ENCODE results near the gene CCNY. TPM values are rescaled to one million over a fixed set of nuclear protein-coding genes. Genes with fewer than 3 reads are reported as not detected.
A peak's percentile ranks its signal among the peaks of the same experiment; 100 is the strongest.
"Not testable (repeated sequence)": the region's sequence is repeated elsewhere in the genome, so short reads cannot be mapped to it uniquely, and the experiment has no call there.

Gene CCNY
- total RNA-seq, 1 donor from 2014 or later: 85.9 TPM

DNA sequence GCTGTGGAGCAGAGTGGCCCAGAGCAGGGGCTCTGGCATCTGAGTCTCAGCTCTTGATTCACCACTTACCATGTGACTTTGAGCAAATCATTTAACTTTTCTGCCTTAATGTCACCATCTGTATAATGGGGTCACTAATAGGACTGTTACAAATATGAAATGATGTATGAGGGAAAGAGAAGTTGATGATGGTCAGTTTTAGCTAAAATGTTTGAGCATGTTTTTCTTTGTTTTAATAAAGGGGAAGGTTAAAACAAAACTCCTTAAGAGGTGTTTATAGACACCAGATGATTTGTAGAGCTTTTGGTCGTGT is 81.0 kb downstream of the CCNY start:
- Histone ChIP-seq H3K4me3 (ENCODE audit: insufficient read depth, low read depth, low read length) (no peak overlapping the region), H3K36me3 (ENCODE audit: insufficient read depth, low read length) (no peaks in the 10 kb centered on the region), H3K4me1 (ENCODE audit: insufficient read depth, low read length) (peaks cover 71% of the 10 kb centered on the region), H2AFZ (ENCODE audit: low read depth, low read length) (no peak overlapping the region), H3K9me3 (ENCODE audit: insufficient read depth, low read depth, low read length) (no peaks in the 10 kb centered on the region), H3K27ac (ENCODE audit: low read depth, low read length) (no peak overlapping the region), H3K79me2 (ENCODE audit: insufficient read depth, low read length) (peaks cover 83% of the 10 kb centered on the region), H3K4me2 (ENCODE audit: low read length) (peak overlapping the region; percentile 6), H3K9ac (ENCODE audit: low read length) (no peak overlapping the region), H3K27me3 (ENCODE audit: insufficient read depth, low read length) (no peaks in the 10 kb centered on the region), H4K20me1 (ENCODE audit: insufficient read depth, low read length) (peaks cover 13% of the 10 kb centered on the region)
- DNase-seq (ENCODE audit: low read depth) (no peak), FAIRE-seq (no peak)
- Mint-ChIP-seq H3K4me3 (ENCODE audit: unreplicated experiment) (no peak overlapping the region), H3K27me3 (ENCODE audit: low read depth, unreplicated experiment) (no peaks in the 10 kb centered on the region), H3K9me3 (ENCODE audit: unreplicated experiment) (no peaks in the 10 kb centered on the region), H3K27ac (ENCODE audit: unreplicated experiment) (peak overlapping the region; percentile 4), H3K4me1 (ENCODE audit: low read depth, unreplicated experiment) (peaks cover 69% of the 10 kb centered on the region), H3K36me3 (ENCODE audit: low read depth, unreplicated experiment) (no peaks in the 10 kb centered on the region)
- no peak for TF ChIP-seq EZH2 (IDR thresholded peaks at IDR 0.05; ENCODE audit: insufficient read depth, low read length)
- TF ChIP-seq, protein P1, sequence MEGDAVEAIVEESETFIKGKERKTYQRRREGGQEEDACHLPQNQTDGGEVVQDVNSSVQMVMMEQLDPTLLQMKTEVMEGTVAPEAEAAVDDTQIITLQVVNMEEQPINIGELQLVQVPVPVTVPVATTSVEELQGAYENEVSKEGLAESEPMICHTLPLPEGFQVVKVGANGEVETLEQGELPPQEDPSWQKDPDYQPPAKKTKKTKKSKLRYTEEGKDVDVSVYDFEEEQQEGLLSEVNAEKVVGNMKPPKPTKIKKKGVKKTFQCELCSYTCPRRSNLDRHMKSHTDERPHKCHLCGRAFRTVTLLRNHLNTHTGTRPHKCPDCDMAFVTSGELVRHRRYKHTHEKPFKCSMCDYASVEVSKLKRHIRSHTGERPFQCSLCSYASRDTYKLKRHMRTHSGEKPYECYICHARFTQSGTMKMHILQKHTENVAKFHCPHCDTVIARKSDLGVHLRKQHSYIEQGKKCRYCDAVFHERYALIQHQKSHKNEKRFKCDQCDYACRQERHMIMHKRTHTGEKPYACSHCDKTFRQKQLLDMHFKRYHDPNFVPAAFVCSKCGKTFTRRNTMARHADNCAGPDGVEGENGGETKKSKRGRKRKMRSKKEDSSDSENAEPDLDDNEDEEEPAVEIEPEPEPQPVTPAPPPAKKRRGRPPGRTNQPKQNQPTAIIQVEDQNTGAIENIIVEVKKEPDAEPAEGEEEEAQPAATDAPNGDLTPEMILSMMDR (IDR thresholded peaks at IDR 0.05; ENCODE audit: insufficient read depth, low read depth, low read length): no peak

DNA sequence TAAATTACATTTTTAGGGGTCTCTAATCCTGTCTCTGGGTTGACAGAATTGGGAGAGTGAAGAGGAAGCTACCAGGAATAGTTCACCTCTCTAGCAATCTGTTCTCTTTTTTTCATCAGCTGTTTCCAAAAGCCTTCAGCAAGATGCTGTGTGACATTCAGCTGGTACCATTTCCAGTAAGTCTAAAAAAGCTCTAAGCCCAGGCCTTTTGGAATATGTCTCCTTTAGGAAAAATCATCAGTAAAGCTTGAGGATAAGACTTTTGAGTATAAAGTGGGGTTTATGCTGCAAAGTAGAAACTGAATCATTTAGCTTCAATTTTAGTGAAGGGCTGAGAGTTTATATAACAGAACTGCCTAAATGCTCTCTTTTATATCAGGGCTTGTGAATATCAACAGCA is 81.5 kb downstream of the CCNY start:
- H3K36me3 ChIP-seq (ENCODE audit: insufficient read depth, low read length): no peaks in the 10 kb centered on the region
- Mint-ChIP-seq H3K27ac (ENCODE audit: unreplicated experiment) (peak overlapping the region; percentile 55), H3K36me3 (ENCODE audit: low read depth, unreplicated experiment) (no peaks in the 10 kb centered on the region), H3K27me3 (ENCODE audit: low read depth, unreplicated experiment) (no peaks in the 10 kb centered on the region), H3K4me3 (ENCODE audit: unreplicated experiment) (peak overlapping the region; percentile 16), H3K4me1 (ENCODE audit: low read depth, unreplicated experiment) (peaks cover 71% of the 10 kb centered on the region), H3K9me3 (ENCODE audit: unreplicated experiment) (no peaks in the 10 kb centered on the region)
- peaks cover 73% of the 10 kb centered on the region for H3K4me1 ChIP-seq (ENCODE audit: insufficient read depth, low read length)
- H3K27me3 ChIP-seq (ENCODE audit: insufficient read depth, low read length): no peaks in the 10 kb centered on the region
- no peak overlapping the region for H3K27ac ChIP-seq (ENCODE audit: low read depth, low read length)
- TF ChIP-seq, protein P1 (IDR thresholded peaks at IDR 0.05; ENCODE audit: insufficient read depth, low read depth, low read length): no peak
- TF ChIP-seq EZH2 (IDR thresholded peaks at IDR 0.05; ENCODE audit: insufficient read depth, low read length): no peak
- no peaks in the 10 kb centered on the region for H3K9me3 ChIP-seq (ENCODE audit: insufficient read depth, low read depth, low read length)
- peaks cover 87% of the 10 kb centered on the region for H3K79me2 ChIP-seq (ENCODE audit: insufficient read depth, low read length)
- no peak overlapping the region for H3K4me3 ChIP-seq (ENCODE audit: insufficient read depth, low read depth, low read length)
- DNase-seq (ENCODE audit: low read depth) (no peak), FAIRE-seq (no peak)
- no peak overlapping the region for H3K9ac ChIP-seq (ENCODE audit: low read length)
- no peak overlapping the region for H3K4me2 ChIP-seq (ENCODE audit: low read length)
- H4K20me1 ChIP-seq (ENCODE audit: insufficient read depth, low read length): peaks cover 13% of the 10 kb centered on the region
- no peak overlapping the region for H2AFZ ChIP-seq (ENCODE audit: low read depth, low read length)

DNA sequence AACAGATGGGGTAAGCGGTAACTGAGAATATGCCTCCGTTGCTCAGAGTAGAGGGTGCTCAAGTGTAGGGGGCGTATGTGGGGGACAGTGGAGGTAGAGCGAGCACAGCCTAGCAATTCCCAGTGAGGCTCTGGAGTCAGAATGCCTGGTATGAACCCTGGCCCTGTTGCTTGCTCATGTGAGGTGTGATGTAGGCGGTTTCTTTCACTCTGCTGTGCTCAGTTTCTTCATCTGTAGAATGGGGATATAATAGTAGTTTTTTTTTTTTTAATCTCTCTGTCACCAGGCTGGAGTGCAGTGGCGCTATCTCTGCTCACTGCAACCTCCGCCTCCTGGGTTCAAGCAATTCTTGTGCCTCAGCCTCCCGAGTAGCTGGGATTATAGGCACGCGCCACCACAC is 82.3 kb downstream of the CCNY start:
- H3K9me3 Mint-ChIP-seq (ENCODE audit: unreplicated experiment); H3K27me3 Mint-ChIP-seq (ENCODE audit: low read depth, unreplicated experiment); FAIRE-seq; H3K9me3 ChIP-seq (ENCODE audit: insufficient read depth, low read depth, low read length); H3K27ac ChIP-seq (ENCODE audit: low read depth, low read length); H3K36me3 Mint-ChIP-seq (ENCODE audit: low read depth, unreplicated experiment); H3K36me3 ChIP-seq (ENCODE audit: insufficient read depth, low read length); H3K4me2 ChIP-seq (ENCODE audit: low read length); H3K4me3 ChIP-seq (ENCODE audit: insufficient read depth, low read depth, low read length); H3K9ac ChIP-seq (ENCODE audit: low read length); H2AFZ ChIP-seq (ENCODE audit: low read depth, low read length); DNase-seq (ENCODE audit: low read depth); H3K27ac Mint-ChIP-seq (ENCODE audit: unreplicated experiment); H3K27me3 ChIP-seq (ENCODE audit: insufficient read depth, low read length): not testable (repeated sequence)
- Mint-ChIP-seq H3K4me3 (ENCODE audit: unreplicated experiment) (peak overlapping the region; percentile 42), H3K4me1 (ENCODE audit: low read depth, unreplicated experiment) (peaks cover 78% of the 10 kb centered on the region)
- Histone ChIP-seq H4K20me1 (ENCODE audit: insufficient read depth, low read length) (peaks cover 13% of the 10 kb centered on the region), H3K4me1 (ENCODE audit: insufficient read depth, low read length) (peaks cover 70% of the 10 kb centered on the region), H3K79me2 (ENCODE audit: insufficient read depth, low read length) (peaks cover 93% of the 10 kb centered on the region)

All from astrocyte (in vitro differentiated cells and primary cell).